NT2/D1 (cell line): ENCODE measurements around the gene RPS6KA4.

Experiments used
- SUZ12 ChIP-seq: IDR thresholded peaks from 2 replicates; pipeline ENCODE4 v1.6.1; 2011; ENCODE audit not compliant: insufficient read length, insufficient read depth; ENCODE audit errors: extremely low read depth
- YY1 ChIP-seq: IDR thresholded peaks from 2 replicates; pipeline ENCODE4 v1.6.1; 2011; ENCODE audit not compliant: insufficient read length, insufficient read depth
- ZNF274 ChIP-seq: IDR thresholded peaks from 2 replicates; pipeline ENCODE4 v1.6.1; 2011; ENCODE audit warnings: mild to moderate bottlenecking, low read depth, low read length

- TF ChIP-seq SUZ12 (no peak), ZNF274 (no peak), YY1 (no peak)
Observed at GRCh38 chr11:64330888-64331287, 28.1 kb upstream of the RPS6KA4 start.
